ENCODE measurements around the gene PLIN4.

DNA sequence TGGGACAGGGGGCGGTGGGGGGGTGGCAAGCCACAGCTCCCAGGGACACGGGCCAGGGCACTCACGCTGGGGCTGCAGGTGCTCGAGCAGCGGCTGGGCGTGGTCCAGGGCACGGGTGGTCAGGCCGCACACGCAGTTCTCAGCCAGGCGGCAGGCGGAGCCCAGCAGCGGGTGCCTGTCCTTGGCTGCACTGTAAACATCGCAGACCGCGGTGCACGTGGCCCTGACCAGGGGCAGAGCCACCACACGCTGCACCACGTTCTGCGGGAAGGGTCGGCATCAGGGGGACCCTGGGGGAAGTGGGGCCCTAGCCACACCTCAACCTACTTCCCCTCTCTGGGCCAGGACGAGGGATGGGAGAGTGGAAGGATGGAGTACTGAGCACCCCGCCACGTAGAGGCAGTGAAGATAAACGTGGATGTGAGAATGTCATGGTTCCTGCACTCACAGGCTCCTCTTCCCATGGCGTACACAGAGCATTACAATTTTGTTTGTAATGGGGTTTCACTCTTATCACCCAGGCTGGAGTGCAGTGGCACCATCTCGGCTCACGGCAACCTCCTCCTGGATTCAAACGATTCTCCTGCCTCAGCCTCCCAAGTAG is 13.4 kb upstream of the PLIN4 start:
- no peak for TF ChIP-seq ELF4 (CRISPR knock-in tag; IDR thresholded peaks at IDR 0.05)
- TF ChIP-seq POLR2A (conservative IDR thresholded peaks at IDR 0.05) = no peak
- TF ChIP-seq BMI1 (IDR thresholded peaks at IDR 0.05; ENCODE audit: low read length) = no peak
- no peak for TF ChIP-seq SP2 (IDR thresholded peaks at IDR 0.05; ENCODE audit: extremely low read depth, low read depth, low read length, poor library complexity, severe bottlenecking)
- TF ChIP-seq, protein P1, sequence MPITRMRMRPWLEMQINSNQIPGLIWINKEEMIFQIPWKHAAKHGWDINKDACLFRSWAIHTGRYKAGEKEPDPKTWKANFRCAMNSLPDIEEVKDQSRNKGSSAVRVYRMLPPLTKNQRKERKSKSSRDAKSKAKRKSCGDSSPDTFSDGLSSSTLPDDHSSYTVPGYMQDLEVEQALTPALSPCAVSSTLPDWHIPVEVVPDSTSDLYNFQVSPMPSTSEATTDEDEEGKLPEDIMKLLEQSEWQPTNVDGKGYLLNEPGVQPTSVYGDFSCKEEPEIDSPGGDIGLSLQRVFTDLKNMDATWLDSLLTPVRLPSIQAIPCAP (CRISPR knock-in tag; IDR thresholded peaks at IDR 0.05; ENCODE audit: borderline replicate concordance) = no peak
- TF ChIP-seq, protein P2, sequence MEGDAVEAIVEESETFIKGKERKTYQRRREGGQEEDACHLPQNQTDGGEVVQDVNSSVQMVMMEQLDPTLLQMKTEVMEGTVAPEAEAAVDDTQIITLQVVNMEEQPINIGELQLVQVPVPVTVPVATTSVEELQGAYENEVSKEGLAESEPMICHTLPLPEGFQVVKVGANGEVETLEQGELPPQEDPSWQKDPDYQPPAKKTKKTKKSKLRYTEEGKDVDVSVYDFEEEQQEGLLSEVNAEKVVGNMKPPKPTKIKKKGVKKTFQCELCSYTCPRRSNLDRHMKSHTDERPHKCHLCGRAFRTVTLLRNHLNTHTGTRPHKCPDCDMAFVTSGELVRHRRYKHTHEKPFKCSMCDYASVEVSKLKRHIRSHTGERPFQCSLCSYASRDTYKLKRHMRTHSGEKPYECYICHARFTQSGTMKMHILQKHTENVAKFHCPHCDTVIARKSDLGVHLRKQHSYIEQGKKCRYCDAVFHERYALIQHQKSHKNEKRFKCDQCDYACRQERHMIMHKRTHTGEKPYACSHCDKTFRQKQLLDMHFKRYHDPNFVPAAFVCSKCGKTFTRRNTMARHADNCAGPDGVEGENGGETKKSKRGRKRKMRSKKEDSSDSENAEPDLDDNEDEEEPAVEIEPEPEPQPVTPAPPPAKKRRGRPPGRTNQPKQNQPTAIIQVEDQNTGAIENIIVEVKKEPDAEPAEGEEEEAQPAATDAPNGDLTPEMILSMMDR (IDR thresholded peaks at IDR 0.05 in 2 of 3, conservative IDR thresholded peaks at IDR 0.05 in 1 of 3; ENCODE audit: insufficient read depth in 2 of 3, low read depth in 1 of 3, low read length in 3 of 3) = 0 out of 6 replicates have a peak, but pooled peaks of 1 of the 3 experiments have one; percentile 7
- TF ChIP-seq SMAD1 (IDR thresholded peaks at IDR 0.05; ENCODE audit: low read depth, low read length, partially characterized antibody) = no peak
- TF ChIP-seq, protein P3, sequence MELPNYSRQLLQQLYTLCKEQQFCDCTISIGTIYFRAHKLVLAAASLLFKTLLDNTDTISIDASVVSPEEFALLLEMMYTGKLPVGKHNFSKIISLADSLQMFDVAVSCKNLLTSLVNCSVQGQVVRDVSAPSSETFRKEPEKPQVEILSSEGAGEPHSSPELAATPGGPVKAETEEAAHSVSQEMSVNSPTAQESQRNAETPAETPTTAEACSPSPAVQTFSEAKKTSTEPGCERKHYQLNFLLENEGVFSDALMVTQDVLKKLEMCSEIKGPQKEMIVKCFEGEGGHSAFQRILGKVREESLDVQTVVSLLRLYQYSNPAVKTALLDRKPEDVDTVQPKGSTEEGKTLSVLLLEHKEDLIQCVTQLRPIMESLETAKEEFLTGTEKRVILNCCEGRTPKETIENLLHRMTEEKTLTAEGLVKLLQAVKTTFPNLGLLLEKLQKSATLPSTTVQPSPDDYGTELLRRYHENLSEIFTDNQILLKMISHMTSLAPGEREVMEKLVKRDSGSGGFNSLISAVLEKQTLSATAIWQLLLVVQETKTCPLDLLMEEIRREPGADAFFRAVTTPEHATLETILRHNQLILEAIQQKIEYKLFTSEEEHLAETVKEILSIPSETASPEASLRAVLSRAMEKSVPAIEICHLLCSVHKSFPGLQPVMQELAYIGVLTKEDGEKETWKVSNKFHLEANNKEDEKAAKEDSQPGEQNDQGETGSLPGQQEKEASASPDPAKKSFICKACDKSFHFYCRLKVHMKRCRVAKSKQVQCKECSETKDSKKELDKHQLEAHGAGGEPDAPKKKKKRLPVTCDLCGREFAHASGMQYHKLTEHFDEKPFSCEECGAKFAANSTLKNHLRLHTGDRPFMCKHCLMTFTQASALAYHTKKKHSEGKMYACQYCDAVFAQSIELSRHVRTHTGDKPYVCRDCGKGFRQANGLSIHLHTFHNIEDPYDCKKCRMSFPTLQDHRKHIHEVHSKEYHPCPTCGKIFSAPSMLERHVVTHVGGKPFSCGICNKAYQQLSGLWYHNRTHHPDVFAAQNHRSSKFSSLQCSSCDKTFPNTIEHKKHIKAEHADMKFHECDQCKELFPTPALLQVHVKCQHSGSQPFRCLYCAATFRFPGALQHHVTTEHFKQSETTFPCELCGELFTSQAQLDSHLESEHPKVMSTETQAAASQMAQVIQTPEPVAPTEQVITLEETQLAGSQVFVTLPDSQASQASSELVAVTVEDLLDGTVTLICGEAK (IDR thresholded peaks at IDR 0.05) = no peak
- TF ChIP-seq, protein P3 (CRISPR knock-in tag; IDR thresholded peaks at IDR 0.05) = no peak
- TF ChIP-seq ZNF232 (CRISPR knock-in tag; IDR thresholded peaks at IDR 0.05) = no peak
- no peak for TF ChIP-seq SMARCC2 (IDR thresholded peaks at IDR 0.05; ENCODE audit: low read depth)
- 0 out of 4 replicates have a peak, but pooled peaks of 1 of the 2 experiments have one; percentile 5 for TF ChIP-seq KDM1A (IDR thresholded peaks at IDR 0.05)

Data from K562 (cell line).